Right atrium auricular region (tissue), 2 donors: ENCODE data around the gene TMCC2. TPM values are rescaled to one million over a fixed set of nuclear protein-coding genes. Genes with fewer than 3 reads are reported as not detected.
"Not testable (repeated sequence)": the region's sequence is repeated elsewhere in the genome, so short reads cannot be mapped to it uniquely, and the experiment has no call there.

Experiments used
- DNase-seq: peaks from one replicate; pipeline ENCODE4 v3.0.0-alpha.2; 2019; ENCODE audit warnings: low spot score
- H3K27ac ChIP-seq, 2 donors: fragments of 200-600 bp; sonication (generic); 1 replicate in 1 of 2; 2 replicates in 1 of 2; pipeline ENCODE4 v1.5.1; 2016 to 2019
- H3K27me3 ChIP-seq, 2 donors: fragments of 200-600 bp; sonication (generic); one replicate each; pipeline versions ENCODE4 v1.5.1 to v1.6.0; 2017 to 2019
- H3K36me3 ChIP-seq: fragments of 200-600 bp; sonication (generic); one replicate; pipeline ENCODE4 v1.5.1; 2016
- H3K4me1 ChIP-seq, 2 donors: fragments of 200-600 bp; sonication (generic); one replicate each; pipeline versions ENCODE4 v1.5.1 to v1.6.0; 2017 to 2019
- H3K4me3 ChIP-seq, 2 donors: fragments of 200-600 bp; sonication (generic); 1 replicate in 1 of 2; 2 replicates in 1 of 2; pipeline ENCODE4 v1.5.1; 2017 to 2019; ENCODE audit warnings: mild to moderate bottlenecking in 1 of 2, moderate library complexity in 1 of 2
- H3K9me3 ChIP-seq, 2 donors: fragments of 200-600 bp; sonication (generic); one replicate each; pipeline ENCODE4 v1.5.1; 2019
- total RNA-seq, 2 donors: library from RNA; depleted of rRNA; stranded (reverse); fragments of >200 nt; gene quantifications; one replicate each; pipeline ENCODE4 v1.1.0, GENCODE V29; 2016
- TF ChIP-seq, protein P1 (sequence below), 2 donors: fragments of 200-600 bp; sonication (generic); IDR thresholded peaks; one replicate each; pipeline ENCODE4 v1.5.1; 2019; ENCODE audit warnings: antibody characterized with exemption in 2 of 2

TMCC2 gene
- total RNA-seq, 2 donors from 2014 or later = 8.5 to 11.9 TPM

GRCh38 chr1:205296154-205296553 lies 68.4 kb downstream of the TMCC2 start:
- no peaks in the 10 kb centered on the region for H3K36me3 ChIP-seq
- no peak overlapping the region for H3K4me3 ChIP-seq
- no peaks in the 10 kb centered on the region for H3K27me3 ChIP-seq
- DNase-seq = no peak
- H3K4me1 ChIP-seq = peaks cover 0 to 17% of the 10 kb centered on the region in 2 donors
- TF ChIP-seq, protein P1, sequence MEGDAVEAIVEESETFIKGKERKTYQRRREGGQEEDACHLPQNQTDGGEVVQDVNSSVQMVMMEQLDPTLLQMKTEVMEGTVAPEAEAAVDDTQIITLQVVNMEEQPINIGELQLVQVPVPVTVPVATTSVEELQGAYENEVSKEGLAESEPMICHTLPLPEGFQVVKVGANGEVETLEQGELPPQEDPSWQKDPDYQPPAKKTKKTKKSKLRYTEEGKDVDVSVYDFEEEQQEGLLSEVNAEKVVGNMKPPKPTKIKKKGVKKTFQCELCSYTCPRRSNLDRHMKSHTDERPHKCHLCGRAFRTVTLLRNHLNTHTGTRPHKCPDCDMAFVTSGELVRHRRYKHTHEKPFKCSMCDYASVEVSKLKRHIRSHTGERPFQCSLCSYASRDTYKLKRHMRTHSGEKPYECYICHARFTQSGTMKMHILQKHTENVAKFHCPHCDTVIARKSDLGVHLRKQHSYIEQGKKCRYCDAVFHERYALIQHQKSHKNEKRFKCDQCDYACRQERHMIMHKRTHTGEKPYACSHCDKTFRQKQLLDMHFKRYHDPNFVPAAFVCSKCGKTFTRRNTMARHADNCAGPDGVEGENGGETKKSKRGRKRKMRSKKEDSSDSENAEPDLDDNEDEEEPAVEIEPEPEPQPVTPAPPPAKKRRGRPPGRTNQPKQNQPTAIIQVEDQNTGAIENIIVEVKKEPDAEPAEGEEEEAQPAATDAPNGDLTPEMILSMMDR (IDR thresholded peaks at IDR 0.05) = no peak
- H3K9me3 ChIP-seq = no peaks in the 10 kb centered on the region
- no peak overlapping the region for H3K27ac ChIP-seq

- H3K36me3 ChIP-seq, H3K27me3 ChIP-seq, H3K4me3 ChIP-seq, DNase-seq, H3K9me3 ChIP-seq, H3K27ac ChIP-seq: not testable (repeated sequence)
- peaks cover 0 to 23% of the 10 kb centered on the region in 2 donors for H3K4me1 ChIP-seq
These were observed 69.9 kb downstream of the TMCC2 start for GRCh38 chr1:205297546-205298177.

- H3K4me3 ChIP-seq = no peak overlapping the region
- H3K27me3 ChIP-seq = no peaks in the 10 kb centered on the region
- H3K27ac ChIP-seq = no peak overlapping the region
- H3K9me3 ChIP-seq = no peaks in the 10 kb centered on the region
- TF ChIP-seq, protein P1 (IDR thresholded peaks at IDR 0.05) = no peak
- peaks cover 0 to 23% of the 10 kb centered on the region in 2 donors for H3K4me1 ChIP-seq
- H3K36me3 ChIP-seq = peaks cover 5% of the 10 kb centered on the region
- DNase-seq = no peak
These were observed 70.6 kb downstream of the TMCC2 start for GRCh38 chr1:205298191-205298994.

GRCh38 chr1:205300149-205300548 lies 72.4 kb downstream of the TMCC2 start:
- H3K27me3 ChIP-seq = no peaks in the 10 kb centered on the region

GRCh38 chr1:205301205-205301821 lies 73.6 kb downstream of the TMCC2 start:
- no peak for DNase-seq
- TF ChIP-seq, protein P1 (IDR thresholded peaks at IDR 0.05) = no peak
- H3K27ac ChIP-seq = no peak overlapping the region
- peaks cover 0 to 7% of the 10 kb centered on the region in 2 donors for H3K4me1 ChIP-seq
- no peaks in the 10 kb centered on the region for H3K27me3 ChIP-seq
- peaks cover 14% of the 10 kb centered on the region for H3K36me3 ChIP-seq
- H3K4me3 ChIP-seq = no peak overlapping the region
- no peaks in the 10 kb centered on the region for H3K9me3 ChIP-seq

More at GRCh38 chr1:205300149-205300548, 72.4 kb downstream of the TMCC2 start:
- peaks cover 14% of the 10 kb centered on the region for H3K36me3 ChIP-seq
- H3K4me3 ChIP-seq = no peak overlapping the region
- H3K9me3 ChIP-seq = no peaks in the 10 kb centered on the region
- no peak for DNase-seq
- peaks cover 0 to 7% of the 10 kb centered on the region in 2 donors for H3K4me1 ChIP-seq
- H3K27ac ChIP-seq = no peak overlapping the region
- TF ChIP-seq, protein P1 (IDR thresholded peaks at IDR 0.05) = no peak
